Calu3 (cell line): ENCODE data around the gene TM9SF3. TPM values are rescaled to one million over a fixed set of nuclear protein-coding genes. Genes with fewer than 3 reads are reported as not detected.

Source experiments
- BruUV-seq: library from RNA; stranded (reverse); fragments of 400-500 nt; replicated peaks from 2 replicates; lab custom pipeline; 2021; lab: Mats Ljungman, UMichigan
- CTCF ChIA-PET: fragments of 300-600 bp; sonication (Branson Sonifier 250); formaldehyde crosslinking; loops from one replicate; lab custom pipeline; 2022; ENCODE audit warnings: antibody characterized with exemption; lab: Charles Lee
- DNase-seq: peaks from one replicate; pipeline ENCODE4 v3.0.0; 2022
- H3K27ac Mint-ChIP-seq: one replicate; pipeline ENCODE4 v1.8.0; 2022; ENCODE audit warnings: mixed read lengths; ENCODE audit not compliant: unreplicated experiment
- H3K27me3 Mint-ChIP-seq: one replicate; pipeline ENCODE4 v1.8.0; 2022; ENCODE audit warnings: mixed read lengths; ENCODE audit not compliant: unreplicated experiment
- H3K36me3 Mint-ChIP-seq: one replicate; pipeline ENCODE4 v1.8.0; 2022; ENCODE audit warnings: mild to moderate bottlenecking, moderate library complexity, mixed read lengths; ENCODE audit not compliant: insufficient read depth, unreplicated experiment
- H3K4me1 Mint-ChIP-seq: one replicate; pipeline ENCODE4 v1.8.0; 2022; ENCODE audit warnings: mild to moderate bottlenecking, low read depth, mixed read lengths; ENCODE audit not compliant: unreplicated experiment
- H3K4me3 Mint-ChIP-seq: one replicate; pipeline ENCODE4 v1.8.0; 2022; ENCODE audit warnings: mild to moderate bottlenecking, low read depth, moderate library complexity, mixed read lengths; ENCODE audit not compliant: unreplicated experiment
- H3K9me3 Mint-ChIP-seq: one replicate; pipeline ENCODE4 v1.8.0; 2022; ENCODE audit warnings: low read depth, mixed read lengths; ENCODE audit not compliant: unreplicated experiment
- intact Hi-C: fragments of 100-400 bp; cut with micrococcal nuclease; formaldehyde crosslinking; loops from one replicate; pipeline ENCODE4 v1.10.0; 2022; ENCODE audit not compliant: unreplicated experiment
- total RNA-seq: library from RNA; stranded (reverse); gene quantifications from 2 replicates; pipeline ENCODE4 v1.2.3, GENCODE V29; 2022
- TF ChIP-seq, protein P1 (sequence below): fragments of 200-600 bp; IDR thresholded peaks from one replicate; pipeline ENCODE4 v1.8.0; 2022; ENCODE audit warnings: antibody characterized with exemption; ENCODE audit not compliant: unreplicated experiment

TM9SF3 gene
- total RNA-seq, 1 experiment from 2014 or later = 177 TPM

DNA sequence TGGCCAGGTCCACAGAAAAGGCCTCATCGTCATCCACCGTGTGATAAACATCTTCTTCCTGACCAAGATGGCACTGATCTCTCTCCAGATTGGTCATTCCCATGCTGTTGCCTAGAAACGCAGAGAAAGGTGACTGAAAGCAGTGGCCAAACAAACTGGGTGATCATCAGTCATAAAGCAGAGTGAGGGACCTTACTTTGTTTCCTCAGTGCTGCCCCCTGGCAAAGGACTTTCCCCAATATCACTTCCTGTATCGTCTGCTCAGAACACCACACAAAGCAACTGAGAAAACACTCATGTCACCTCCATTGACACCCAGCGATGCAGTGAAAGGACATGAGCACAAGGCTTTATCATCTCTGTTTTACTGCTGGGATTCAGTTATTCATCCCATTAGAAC lies 40.0 kb upstream of the TM9SF3 start:
- TF ChIP-seq, protein P1, sequence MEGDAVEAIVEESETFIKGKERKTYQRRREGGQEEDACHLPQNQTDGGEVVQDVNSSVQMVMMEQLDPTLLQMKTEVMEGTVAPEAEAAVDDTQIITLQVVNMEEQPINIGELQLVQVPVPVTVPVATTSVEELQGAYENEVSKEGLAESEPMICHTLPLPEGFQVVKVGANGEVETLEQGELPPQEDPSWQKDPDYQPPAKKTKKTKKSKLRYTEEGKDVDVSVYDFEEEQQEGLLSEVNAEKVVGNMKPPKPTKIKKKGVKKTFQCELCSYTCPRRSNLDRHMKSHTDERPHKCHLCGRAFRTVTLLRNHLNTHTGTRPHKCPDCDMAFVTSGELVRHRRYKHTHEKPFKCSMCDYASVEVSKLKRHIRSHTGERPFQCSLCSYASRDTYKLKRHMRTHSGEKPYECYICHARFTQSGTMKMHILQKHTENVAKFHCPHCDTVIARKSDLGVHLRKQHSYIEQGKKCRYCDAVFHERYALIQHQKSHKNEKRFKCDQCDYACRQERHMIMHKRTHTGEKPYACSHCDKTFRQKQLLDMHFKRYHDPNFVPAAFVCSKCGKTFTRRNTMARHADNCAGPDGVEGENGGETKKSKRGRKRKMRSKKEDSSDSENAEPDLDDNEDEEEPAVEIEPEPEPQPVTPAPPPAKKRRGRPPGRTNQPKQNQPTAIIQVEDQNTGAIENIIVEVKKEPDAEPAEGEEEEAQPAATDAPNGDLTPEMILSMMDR = no peak
- DNase-seq = no peak
- intact Hi-C loops = no loop called here
- H3K9me3 Mint-ChIP-seq = no peaks in the 10 kb centered on the region
- H3K36me3 Mint-ChIP-seq = peaks cover 30% of the 10 kb centered on the region
- H3K27me3 Mint-ChIP-seq = no peaks in the 10 kb centered on the region
- CTCF ChIA-PET = no interaction called here
- BruUV-seq = no TSS peak
- H3K4me3 Mint-ChIP-seq = no peak overlapping the region
- no peak overlapping the region for H3K27ac Mint-ChIP-seq
- no peaks in the 10 kb centered on the region for H3K4me1 Mint-ChIP-seq

DNA sequence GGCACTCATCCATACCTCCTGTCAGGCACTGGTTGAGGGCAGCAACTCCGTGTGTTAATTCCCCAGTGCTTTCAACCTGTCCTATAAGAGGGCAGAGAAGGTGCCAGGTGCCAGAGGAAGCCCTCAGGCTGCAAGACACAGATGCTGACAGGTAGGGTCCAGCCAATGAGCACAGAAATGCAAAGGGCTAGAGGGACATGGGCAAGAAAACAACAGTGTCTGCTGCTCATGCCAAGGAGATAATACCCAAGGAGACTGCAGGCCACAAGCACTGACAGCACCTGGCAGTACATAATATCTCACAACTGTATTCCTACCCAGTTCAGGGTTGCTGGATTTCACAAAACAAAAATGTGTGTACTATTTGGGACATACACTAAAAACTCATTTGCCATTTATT lies 38.4 kb upstream of the TM9SF3 start:
- TF ChIP-seq, protein P1 = no peak

DNA sequence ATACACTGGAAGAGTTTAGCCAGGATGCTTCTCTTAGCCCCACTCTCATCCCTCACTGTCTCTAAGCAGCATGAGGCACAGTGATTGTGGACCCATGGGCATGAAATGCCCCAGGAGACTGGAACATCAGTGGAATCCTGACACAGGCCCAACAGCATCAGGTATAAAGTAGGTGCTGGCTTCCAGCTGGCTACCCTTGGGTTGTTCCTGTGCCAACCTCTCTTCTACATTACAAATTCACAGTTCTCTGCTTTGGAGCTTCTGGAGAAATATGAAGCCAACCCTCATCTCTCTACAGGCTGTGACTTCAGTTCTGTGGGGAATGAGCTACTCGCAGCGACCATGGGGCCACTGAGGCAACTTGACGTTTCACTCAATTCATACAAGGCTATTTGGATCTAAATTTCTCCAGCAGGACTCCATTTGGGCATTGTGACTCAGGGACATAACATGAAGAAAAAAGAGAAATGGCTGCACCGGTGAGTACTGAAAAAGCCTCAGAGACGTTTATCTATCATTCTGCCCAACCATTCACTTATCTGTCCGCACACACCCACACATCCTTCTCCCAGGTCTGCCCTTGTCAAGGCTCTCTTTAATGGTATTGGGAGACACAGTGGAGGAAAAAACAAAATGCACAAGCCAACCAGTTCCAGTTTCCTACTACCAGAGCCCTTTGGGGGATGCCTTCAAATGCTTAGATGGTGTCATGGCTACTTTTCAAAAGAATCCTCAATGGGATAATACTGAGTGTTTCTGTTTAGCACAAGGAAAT lies 35.4 kb upstream of the TM9SF3 start:
- Mint-ChIP-seq H3K9me3 (no peaks in the 10 kb centered on the region), H3K36me3 (peaks cover 28% of the 10 kb centered on the region), H3K27ac (no peak overlapping the region), H3K27me3 (no peaks in the 10 kb centered on the region), H3K4me3 (no peak overlapping the region), H3K4me1 (no peaks in the 10 kb centered on the region)
- TF ChIP-seq, protein P1 = no peak
- intact Hi-C loops = no loop called here
- CTCF ChIA-PET = interaction anchor here (0.6 kb wide), 1 partner anchor 18 kb away, joined by 3 read pairs; no protein-coding TSS in a partner anchor
- BruUV-seq = no TSS peak
- no peak for DNase-seq

More for the DNA sequence above, 38.4 kb upstream of the TM9SF3 start:
- Mint-ChIP-seq H3K27me3 (no peaks in the 10 kb centered on the region), H3K27ac (no peak overlapping the region), H3K36me3 (peaks cover 28% of the 10 kb centered on the region), H3K4me1 (no peaks in the 10 kb centered on the region), H3K9me3 (no peaks in the 10 kb centered on the region), H3K4me3 (no peak overlapping the region)
- CTCF ChIA-PET = no interaction called here
- intact Hi-C loops = no loop called here
- no peak for DNase-seq
- no TSS peak for BruUV-seq

DNA sequence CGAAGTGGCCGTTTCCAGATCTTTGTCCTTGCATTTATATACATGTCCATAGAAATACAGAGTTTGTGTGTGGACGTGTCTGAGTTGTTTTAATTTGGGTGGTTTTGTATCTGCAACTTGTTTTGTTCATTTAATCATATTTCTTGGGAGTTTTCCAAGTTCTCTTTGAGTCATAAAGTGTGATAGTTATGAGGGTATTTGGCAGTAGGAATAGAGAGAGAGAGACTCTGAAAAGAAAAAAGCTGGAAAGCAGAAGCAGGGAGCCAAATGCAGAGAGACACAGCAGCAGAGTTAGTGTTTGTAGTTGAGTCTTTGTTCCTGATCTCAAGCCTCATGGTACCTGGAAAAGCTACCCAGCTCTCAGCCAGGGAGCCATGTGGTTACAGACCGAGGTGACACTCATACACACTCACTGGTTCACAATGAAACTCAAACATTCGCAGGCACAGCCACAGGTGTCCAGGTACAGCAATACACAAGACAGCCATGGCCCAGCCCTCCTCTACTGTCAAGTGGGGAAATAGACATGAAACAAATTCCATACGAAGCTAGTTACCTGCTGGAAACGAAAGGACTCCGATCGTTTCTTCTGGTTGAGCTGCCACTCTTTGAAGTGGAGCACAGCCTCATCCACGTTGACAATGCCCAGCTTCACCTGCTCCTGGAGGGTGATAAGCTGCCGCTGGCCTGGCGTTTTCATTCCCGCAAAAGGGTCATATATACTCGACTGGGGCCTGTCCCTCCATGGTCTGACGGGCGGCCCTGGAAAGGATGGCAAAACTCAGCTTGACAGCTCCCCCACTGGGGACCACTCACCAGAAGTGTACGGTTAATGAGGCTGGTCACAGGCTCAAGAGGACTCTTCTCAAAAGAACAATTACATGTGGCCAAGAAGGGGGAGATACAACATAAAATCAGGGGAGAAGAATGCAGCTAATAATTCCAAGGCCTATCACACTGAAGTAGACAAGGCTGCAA lies 33.3 kb upstream of the TM9SF3 start:
- DNase-seq = no peak
- TF ChIP-seq, protein P1 = no peak
- intact Hi-C loops = no loop called here
- CTCF ChIA-PET = no interaction called here
- no peak overlapping the region for H3K4me3 Mint-ChIP-seq
- H3K27ac Mint-ChIP-seq = no peak overlapping the region
- no peaks in the 10 kb centered on the region for H3K27me3 Mint-ChIP-seq
- no TSS peak for BruUV-seq
- H3K36me3 Mint-ChIP-seq = peaks cover 36% of the 10 kb centered on the region
- peaks cover 6% of the 10 kb centered on the region for H3K4me1 Mint-ChIP-seq
- H3K9me3 Mint-ChIP-seq = no peaks in the 10 kb centered on the region
